GM18870 (cell line): ENCODE results near the gene CADPS.

Experiments used
- ATAC-seq: cut with Tn5 transposase; IDR thresholded peaks from one replicate; pipeline ENCODE4 v1.9.1; 2021; ENCODE audit warnings: moderate library complexity; ENCODE audit not compliant: unreplicated experiment

Gene CADPS

GRCh38 chr3:62653796-62654195 lies 221.4 kb downstream of the CADPS start:
- no peak for ATAC-seq

GRCh38 chr3:62647711-62648110 lies 227.5 kb downstream of the CADPS start:
- ATAC-seq, result no peak

GRCh38 chr3:62644493-62644892 lies 230.7 kb downstream of the CADPS start:
- ATAC-seq, result no peak

- no peak for ATAC-seq
Observed at GRCh38 chr3:62638316-62638715, 236.9 kb downstream of the CADPS start.

- no peak for ATAC-seq
Observed at GRCh38 chr3:62636235-62636826, 238.9 kb downstream of the CADPS start.

GRCh38 chr3:62632510-62633294 lies 242.5 kb downstream of the CADPS start:
- ATAC-seq, result no peak

- no peak for ATAC-seq
Observed at GRCh38 chr3:62631488-62631887, 243.7 kb downstream of the CADPS start.

GRCh38 chr3:62630664-62631063 lies 244.6 kb downstream of the CADPS start:
- no peak for ATAC-seq

GRCh38 chr3:62625268-62625667 lies 249.9 kb downstream of the CADPS start:
- ATAC-seq, result no peak

- no peak for ATAC-seq
Observed at GRCh38 chr3:62624185-62624584, 251.0 kb downstream of the CADPS start.

- peak; percentile 74 for ATAC-seq
Observed at GRCh38 chr3:62622553-62623174, 252.6 kb downstream of the CADPS start.

- no peak for ATAC-seq
Observed at GRCh38 chr3:62621925-62622324, 253.3 kb downstream of the CADPS start.

GRCh38 chr3:62621176-62621575 lies 254.0 kb downstream of the CADPS start:
- no peak for ATAC-seq

- no peak for ATAC-seq
Observed at GRCh38 chr3:62615258-62615849, 259.9 kb downstream of the CADPS start.

GRCh38 chr3:62614527-62614926 lies 260.7 kb downstream of the CADPS start:
- no peak for ATAC-seq

- no peak for ATAC-seq
Observed at GRCh38 chr3:62611541-62612240, 263.5 kb downstream of the CADPS start.

- no peak for ATAC-seq
Observed at GRCh38 chr3:62607287-62608029, 267.8 kb downstream of the CADPS start.

GRCh38 chr3:62605413-62606068 lies 269.7 kb downstream of the CADPS start:
- ATAC-seq, result no peak

- no peak for ATAC-seq
Observed at GRCh38 chr3:62604751-62605351, 270.4 kb downstream of the CADPS start.

- no peak for ATAC-seq
Observed at GRCh38 chr3:62604298-62604697, 270.9 kb downstream of the CADPS start.
